Suprapubic skin (tissue), 4 donors: ENCODE data around the gene DIPK2B. TPM values are rescaled to one million over a fixed set of nuclear protein-coding genes. Genes with fewer than 3 reads are reported as not detected.

Experiments used
- DNase-seq, 2 donors: peaks; one replicate each; pipeline ENCODE4 v3.0.0-alpha.2; 2019; ENCODE audit warnings: low spot score in 2 of 2
- H3K27ac ChIP-seq: fragments of 200-600 bp; sonication (generic); one replicate; pipeline ENCODE4 v1.5.1; 2019
- H3K27me3 ChIP-seq: fragments of 200-600 bp; sonication (generic); one replicate; pipeline ENCODE4 v1.5.1; 2019
- H3K36me3 ChIP-seq: fragments of 200-600 bp; sonication (generic); one replicate; pipeline ENCODE4 v1.5.1; 2019
- H3K4me1 ChIP-seq: fragments of 200-600 bp; sonication (generic); one replicate; pipeline ENCODE4 v1.5.1; 2019
- H3K4me3 ChIP-seq: fragments of 200-600 bp; sonication (generic); one replicate; pipeline ENCODE4 v1.5.1; 2019; ENCODE audit warnings: mild to moderate bottlenecking
- H3K9me3 ChIP-seq: fragments of 200-600 bp; sonication (generic); one replicate; pipeline ENCODE4 v1.5.1; 2019
- CTCF ChIP-seq, 2 donors: fragments of 200-600 bp in 1 of 2; fragments of 450-650 bp in 1 of 2; sonication (generic) in 1 of 2; IDR thresholded peaks; one replicate each; pipeline ENCODE4 v1.5.1; 2016 to 2019; ENCODE audit warnings: antibody characterized with exemption in 2 of 2, mild to moderate bottlenecking in 1 of 2, moderate library complexity in 1 of 2
- EP300 ChIP-seq: sonication (generic); formaldehyde crosslinking; IDR thresholded peaks from one replicate; pipeline ENCODE4 v1.6.1; 2017; ENCODE audit warnings: antibody characterized with exemption
- POLR2A ChIP-seq, 2 donors: fragments of 450-650 bp; IDR thresholded peaks; one replicate each; pipeline ENCODE4 v1.6.1; 2017; ENCODE audit warnings: antibody characterized with exemption in 2 of 2, mild to moderate bottlenecking in 2 of 2, moderate library complexity in 2 of 2
- POLR2AphosphoS5 ChIP-seq, 3 donors: sonication (generic); formaldehyde crosslinking; IDR thresholded peaks; one replicate each; pipeline ENCODE4 v1.6.1; 2017; ENCODE audit warnings: antibody characterized with exemption in 3 of 3
- WGBS: methylation state at CpG from one replicate; pipeline ENCODE4 v1.1.5; 2018; 5-methylcytosine and 5-hydroxymethylcytosine counted together
- total RNA-seq, 4 donors: library from RNA; depleted of rRNA; stranded (reverse); fragments of >200 nt; gene quantifications; one replicate each; pipeline ENCODE4 v1.1.0, GENCODE V29; 2016

Gene DIPK2B
- 10 to 100 TPM in 2 of 4 donors, 1 to 10 TPM in 2; 3.2 to 14.7 (median 8.7) TPM for total RNA-seq

GRCh38 chrX:45200741-45201234 lies at the start of gene DIPK2B:
DIPK2B (minus strand) TSS chrX:45200876; CDS start chrX:45200826, 50 bp downstream.
- peak within 1 kb of the TSS; percentile 18 for H3K4me3 ChIP-seq
- DNase-seq: no peak
- WGBS: 49% methylated on average over 9 of the region's 9 CpGs
- no peaks in the 10 kb centered on the region for H3K4me1 ChIP-seq
- no peaks in the 10 kb centered on the region for H3K9me3 ChIP-seq
- no peak within 1 kb of the TSS for H3K27ac ChIP-seq
- no peaks in the 10 kb centered on the region for H3K27me3 ChIP-seq
- no peaks in the 10 kb centered on the region for H3K36me3 ChIP-seq
- TF ChIP-seq CTCF (IDR thresholded peaks at IDR 0.05) (no peak), POLR2AphosphoS5 (IDR thresholded peaks at IDR 0.05) (no peak), EP300 (no peak)

- Histone ChIP-seq H3K4me3 (no peak overlapping the region), H3K27ac (no peak overlapping the region), H3K4me1 (no peaks in the 10 kb centered on the region), H3K27me3 (no peaks in the 10 kb centered on the region), H3K36me3 (no peaks in the 10 kb centered on the region), H3K9me3 (no peaks in the 10 kb centered on the region)
- no peak for DNase-seq
- 74% methylated on average over 4 of the region's 4 CpGs for WGBS
- no peak for TF ChIP-seq EP300
- no peak for TF ChIP-seq POLR2AphosphoS5 (IDR thresholded peaks at IDR 0.05)
- TF ChIP-seq CTCF (IDR thresholded peaks at IDR 0.05): no peak
- no peak for TF ChIP-seq POLR2A (IDR thresholded peaks at IDR 0.05)
Measured at GRCh38 chrX:45240301-45240700, 39.6 kb upstream of the DIPK2B start.

GRCh38 chrX:45238489-45238888 lies 37.8 kb upstream of the DIPK2B start:
- Histone ChIP-seq H3K4me3 (no peak overlapping the region), H3K27ac (no peak overlapping the region), H3K4me1 (no peaks in the 10 kb centered on the region), H3K27me3 (no peaks in the 10 kb centered on the region), H3K9me3 (no peaks in the 10 kb centered on the region), H3K36me3 (no peaks in the 10 kb centered on the region)
- DNase-seq: no peak
- TF ChIP-seq POLR2A (IDR thresholded peaks at IDR 0.05): no peak
- no peak for TF ChIP-seq EP300
- no peak for TF ChIP-seq CTCF (IDR thresholded peaks at IDR 0.05)
- no peak for TF ChIP-seq POLR2AphosphoS5 (IDR thresholded peaks at IDR 0.05)
- 63% methylated on average over 1 of the region's 1 CpG for WGBS

- TF ChIP-seq POLR2AphosphoS5 (IDR thresholded peaks at IDR 0.05): no peak
- no peak for TF ChIP-seq POLR2A (IDR thresholded peaks at IDR 0.05)
- TF ChIP-seq EP300: no peak
- WGBS: 53% methylated on average over 2 of the region's 2 CpGs
- no peaks in the 10 kb centered on the region for H3K27me3 ChIP-seq
- no peaks in the 10 kb centered on the region for H3K4me1 ChIP-seq
- no peak overlapping the region for H3K27ac ChIP-seq
- H3K9me3 ChIP-seq: no peaks in the 10 kb centered on the region
- no peak overlapping the region for H3K4me3 ChIP-seq
- no peaks in the 10 kb centered on the region for H3K36me3 ChIP-seq
- DNase-seq: no peak
Measured at GRCh38 chrX:45233531-45233930, 32.9 kb upstream of the DIPK2B start.

GRCh38 chrX:45232139-45232538 lies 31.5 kb upstream of the DIPK2B start:
- H3K27me3 ChIP-seq: no peaks in the 10 kb centered on the region
- H3K36me3 ChIP-seq: no peaks in the 10 kb centered on the region
- H3K4me1 ChIP-seq: no peaks in the 10 kb centered on the region
- DNase-seq: no peak
- no peak overlapping the region for H3K4me3 ChIP-seq
- WGBS: 64% methylated on average over 3 of the region's 3 CpGs
- H3K9me3 ChIP-seq: no peaks in the 10 kb centered on the region
- H3K27ac ChIP-seq: no peak overlapping the region
- TF ChIP-seq POLR2A (IDR thresholded peaks at IDR 0.05): no peak
- no peak for TF ChIP-seq POLR2AphosphoS5 (IDR thresholded peaks at IDR 0.05)
- no peak for TF ChIP-seq EP300
- no peak for TF ChIP-seq CTCF (IDR thresholded peaks at IDR 0.05)

GRCh38 chrX:45230410-45230809 lies 29.7 kb upstream of the DIPK2B start:
- Histone ChIP-seq H3K9me3 (no peaks in the 10 kb centered on the region), H3K4me3 (no peak overlapping the region), H3K4me1 (no peaks in the 10 kb centered on the region), H3K27me3 (no peaks in the 10 kb centered on the region), H3K36me3 (no peaks in the 10 kb centered on the region), H3K27ac (no peak overlapping the region)
- TF ChIP-seq EP300 (no peak), CTCF (IDR thresholded peaks at IDR 0.05) (no peak), POLR2A (IDR thresholded peaks at IDR 0.05) (no peak), POLR2AphosphoS5 (IDR thresholded peaks at IDR 0.05) (no peak)
- no peak for DNase-seq
- WGBS: 72% methylated on average over 1 of the region's 1 CpG
